GM12878 (cell line): ENCODE data around the gene KRIT1. TPM values are rescaled to one million over a fixed set of nuclear protein-coding genes. Genes with fewer than 3 reads are reported as not detected.

Source experiments
- BACH1 ChIP-seq: fragments of 450-650 bp; IDR thresholded peaks from 2 replicates; pipeline ENCODE4 v1.6.1; 2017; ENCODE audit warnings: mild to moderate bottlenecking, borderline replicate concordance
- BCL11A ChIP-seq: IDR thresholded peaks from 2 replicates; pipeline ENCODE4 v1.6.1; 2011; ENCODE audit warnings: low read depth, low read length
- BRCA1 ChIP-seq: IDR thresholded peaks from 2 replicates; pipeline ENCODE4 v1.6.1; 2011; ENCODE audit warnings: low read depth, low read length, improper control_type of control experiment
- MYB ChIP-seq: fragments of 150-350 bp; IDR thresholded peaks from 2 replicates; pipeline ENCODE4 v1.6.1; 2014; ENCODE audit warnings: mild to moderate bottlenecking, low read depth, low read length, borderline replicate concordance
- NFIC ChIP-seq: IDR thresholded peaks from 2 replicates; pipeline ENCODE4 v1.6.1; 2012; ENCODE audit warnings: low read depth, mild to moderate bottlenecking, inconsistent platforms, low read length, moderate library complexity
- NFYA ChIP-seq: IDR thresholded peaks from 2 replicates; pipeline ENCODE4 v1.6.1; 2011; ENCODE audit warnings: low read depth, mild to moderate bottlenecking, low read length, improper control_type of control experiment, borderline replicate concordance
- NR2C2 ChIP-seq: IDR thresholded peaks from 2 replicates; pipeline ENCODE4 v1.6.1; 2011; ENCODE audit warnings: borderline replicate concordance, low read depth; ENCODE audit not compliant: control insufficient read depth, insufficient read length
- RELA ChIP-seq: fragments of 450-650 bp; IDR thresholded peaks from 2 replicates; pipeline ENCODE4 v1.8.0; 2014; ENCODE audit warnings: borderline replicate concordance; ENCODE audit not compliant: partially characterized antibody
- RUNX3 ChIP-seq: IDR thresholded peaks from 2 replicates; pipeline ENCODE4 v1.6.1; 2012; ENCODE audit warnings: low read length, inconsistent platforms
- SIN3A ChIP-seq: IDR thresholded peaks from 2 replicates; pipeline ENCODE4 v1.6.1; 2012; ENCODE audit warnings: low read depth, low read length, improper control_type of control experiment
- SREBF1 ChIP-seq: IDR thresholded peaks from 2 replicates; pipeline ENCODE4 v1.6.1; 2012; ENCODE audit warnings: mild to moderate bottlenecking, low read length
- STAT3 ChIP-seq: IDR thresholded peaks from 2 replicates; pipeline ENCODE4 v1.6.1; 2011; ENCODE audit warnings: low read depth, low read length, improper control_type of control experiment
- ZZZ3 ChIP-seq: IDR thresholded peaks from 2 replicates; pipeline ENCODE4 v1.6.1; 2011; ENCODE audit warnings: low read depth; ENCODE audit not compliant: control insufficient read depth, insufficient read length
- polyA plus RNA-seq, 11 experiments: library from polyadenylated mRNA; depleted of rRNA in 4 of 11; unstranded in 6 of 11; stranded (reverse) in 5 of 11; fragments of >200 nt; fragmentation: Nextera tagmentation in 4 of 11; fragmentation: Illumina TruSeq in 1 of 11; extraction: Ambion mirVana in 4 of 11; extraction: Trizol in 1 of 11; gene quantifications; 1 replicate in 1 of 11; 2 replicates in 10 of 11; pipeline versions ENCODE4 v1.2.1 to v1.2.3, GENCODE V29; 2011 to 2016; ENCODE audit warnings: inconsistent platforms in 2 of 11, missing spikeins in 2 of 11, low read depth in 1 of 11
- total RNA-seq, 4 experiments: library from RNA; depleted of rRNA in 3 of 4; stranded (reverse); fragments of >200 nt in 3 of 4; fragmentation: Illumina TruSeq in 1 of 4; extraction: Trizol in 1 of 4; gene quantifications; 2 replicates each; pipeline versions ENCODE4 v1.2.1 to v1.2.3, GENCODE V29; 2013 to 2021
- TF ChIP-seq, protein P1 (sequence below): fragments of 450-650 bp; conservative IDR thresholded peaks from 2 replicates; pipeline ENCODE4 v1.6.1; 2017; ENCODE audit warnings: mild to moderate bottlenecking, moderate library complexity
- TF ChIP-seq, protein P2 (sequence below): fragments of 450-650 bp; IDR thresholded peaks from 2 replicates; pipeline ENCODE4 v1.6.1; 2016; ENCODE audit warnings: mild to moderate bottlenecking
- TF ChIP-seq, protein P3 (sequence below): IDR thresholded peaks from 2 replicates; pipeline ENCODE4 v1.6.1; 2012; ENCODE audit warnings: mild to moderate bottlenecking, low read depth, low read length
- TF ChIP-seq, protein P4 (sequence below): fragments of 450-650 bp; formaldehyde crosslinking; IDR thresholded peaks from 2 replicates; pipeline ENCODE4 v1.4.0; 2022; ENCODE audit warnings: mild to moderate bottlenecking, moderate library complexity
- TF ChIP-seq, protein P5 (sequence below): IDR thresholded peaks from 2 replicates; pipeline ENCODE4 v1.6.1; 2012; ENCODE audit warnings: low read depth, low read length, improper control_type of control experiment

The KRIT1 gene
- total and polyA plus RNA-seq, 10 of the 15 experiments (the other 5 are each of a cell fraction or from before 2014, with no cell fraction given) = 12.0 to 60.1 (median 27.0) TPM

DNA sequence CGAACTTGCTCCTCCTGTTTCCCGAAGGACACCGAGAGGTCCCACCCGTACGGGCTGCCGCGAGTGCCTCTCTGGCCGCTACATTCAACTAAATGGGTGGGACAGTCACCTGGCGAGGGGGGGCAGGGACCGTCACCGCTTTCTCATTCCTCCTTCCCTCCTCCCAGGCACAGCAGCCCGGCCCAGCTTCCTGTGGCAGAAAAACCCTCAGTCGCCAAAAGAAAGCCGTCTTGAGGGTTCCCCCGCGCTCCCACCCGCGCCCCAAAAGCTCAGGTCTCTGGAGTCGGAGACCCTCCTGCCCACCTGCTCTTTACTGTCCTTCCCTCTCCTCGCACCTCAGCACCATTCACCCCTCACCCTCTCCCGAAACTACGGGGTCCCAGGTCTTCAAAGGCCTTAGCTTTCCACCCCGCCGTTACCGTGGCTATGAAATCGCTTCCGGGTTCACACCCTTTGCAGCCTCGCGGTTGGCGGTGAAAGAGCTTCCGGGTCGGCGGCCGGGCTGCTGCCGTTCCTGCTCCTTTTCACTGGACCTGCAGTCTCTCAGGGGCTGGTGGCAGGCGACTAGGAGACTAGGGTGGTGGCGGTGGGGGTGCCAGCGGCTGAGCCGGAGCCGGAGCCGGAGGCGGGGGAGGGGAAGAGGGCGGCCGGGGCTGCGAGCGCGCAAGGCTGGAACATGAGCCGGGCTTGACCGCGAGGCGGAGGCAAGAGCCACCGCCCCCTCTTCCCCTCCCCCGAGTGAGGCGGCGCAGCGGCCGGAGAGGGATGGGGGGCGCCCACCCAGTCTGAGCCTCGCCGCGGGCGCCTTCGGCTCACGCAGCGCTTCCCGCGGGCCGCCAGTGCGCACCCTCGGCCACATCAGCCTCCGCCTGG is at the start of gene KRIT1, which contains the start of gene ANKIB1 (continued):
- TF ChIP-seq, protein P1, sequence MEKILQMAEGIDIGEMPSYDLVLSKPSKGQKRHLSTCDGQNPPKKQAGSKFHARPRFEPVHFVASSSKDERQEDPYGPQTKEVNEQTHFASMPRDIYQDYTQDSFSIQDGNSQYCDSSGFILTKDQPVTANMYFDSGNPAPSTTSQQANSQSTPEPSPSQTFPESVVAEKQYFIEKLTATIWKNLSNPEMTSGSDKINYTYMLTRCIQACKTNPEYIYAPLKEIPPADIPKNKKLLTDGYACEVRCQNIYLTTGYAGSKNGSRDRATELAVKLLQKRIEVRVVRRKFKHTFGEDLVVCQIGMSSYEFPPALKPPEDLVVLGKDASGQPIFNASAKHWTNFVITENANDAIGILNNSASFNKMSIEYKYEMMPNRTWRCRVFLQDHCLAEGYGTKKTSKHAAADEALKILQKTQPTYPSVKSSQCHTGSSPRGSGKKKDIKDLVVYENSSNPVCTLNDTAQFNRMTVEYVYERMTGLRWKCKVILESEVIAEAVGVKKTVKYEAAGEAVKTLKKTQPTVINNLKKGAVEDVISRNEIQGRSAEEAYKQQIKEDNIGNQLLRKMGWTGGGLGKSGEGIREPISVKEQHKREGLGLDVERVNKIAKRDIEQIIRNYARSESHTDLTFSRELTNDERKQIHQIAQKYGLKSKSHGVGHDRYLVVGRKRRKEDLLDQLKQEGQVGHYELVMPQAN = peak; percentile 44
- TF ChIP-seq NFYA (no peak), SIN3A (0 out of 2 replicates have a peak, but pooled peaks have one; percentile 36), STAT3 (no peak), RUNX3 (peak; percentile 84), BCL11A (no peak), RELA (peak; percentile 47), SREBF1 (peak; percentile 77), BACH1 (no peak; the same call in 1 of the 2 replicates), NFIC (no peak), MYB (no peak), NR2C2 (peak; percentile 83), ZZZ3 (no peak), BRCA1 (no peak)
- TF ChIP-seq, protein P2, sequence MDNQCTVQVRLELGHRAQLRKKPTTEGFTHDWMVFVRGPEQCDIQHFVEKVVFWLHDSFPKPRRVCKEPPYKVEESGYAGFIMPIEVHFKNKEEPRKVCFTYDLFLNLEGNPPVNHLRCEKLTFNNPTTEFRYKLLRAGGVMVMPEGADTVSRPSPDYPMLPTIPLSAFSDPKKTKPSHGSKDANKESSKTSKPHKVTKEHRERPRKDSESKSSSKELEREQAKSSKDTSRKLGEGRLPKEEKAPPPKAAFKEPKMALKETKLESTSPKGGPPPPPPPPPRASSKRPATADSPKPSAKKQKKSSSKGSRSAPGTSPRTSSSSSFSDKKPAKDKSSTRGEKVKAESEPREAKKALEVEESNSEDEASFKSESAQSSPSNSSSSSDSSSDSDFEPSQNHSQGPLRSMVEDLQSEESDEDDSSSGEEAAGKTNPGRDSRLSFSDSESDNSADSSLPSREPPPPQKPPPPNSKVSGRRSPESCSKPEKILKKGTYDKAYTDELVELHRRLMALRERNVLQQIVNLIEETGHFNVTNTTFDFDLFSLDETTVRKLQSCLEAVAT = peak; percentile 90
- TF ChIP-seq, protein P3, sequence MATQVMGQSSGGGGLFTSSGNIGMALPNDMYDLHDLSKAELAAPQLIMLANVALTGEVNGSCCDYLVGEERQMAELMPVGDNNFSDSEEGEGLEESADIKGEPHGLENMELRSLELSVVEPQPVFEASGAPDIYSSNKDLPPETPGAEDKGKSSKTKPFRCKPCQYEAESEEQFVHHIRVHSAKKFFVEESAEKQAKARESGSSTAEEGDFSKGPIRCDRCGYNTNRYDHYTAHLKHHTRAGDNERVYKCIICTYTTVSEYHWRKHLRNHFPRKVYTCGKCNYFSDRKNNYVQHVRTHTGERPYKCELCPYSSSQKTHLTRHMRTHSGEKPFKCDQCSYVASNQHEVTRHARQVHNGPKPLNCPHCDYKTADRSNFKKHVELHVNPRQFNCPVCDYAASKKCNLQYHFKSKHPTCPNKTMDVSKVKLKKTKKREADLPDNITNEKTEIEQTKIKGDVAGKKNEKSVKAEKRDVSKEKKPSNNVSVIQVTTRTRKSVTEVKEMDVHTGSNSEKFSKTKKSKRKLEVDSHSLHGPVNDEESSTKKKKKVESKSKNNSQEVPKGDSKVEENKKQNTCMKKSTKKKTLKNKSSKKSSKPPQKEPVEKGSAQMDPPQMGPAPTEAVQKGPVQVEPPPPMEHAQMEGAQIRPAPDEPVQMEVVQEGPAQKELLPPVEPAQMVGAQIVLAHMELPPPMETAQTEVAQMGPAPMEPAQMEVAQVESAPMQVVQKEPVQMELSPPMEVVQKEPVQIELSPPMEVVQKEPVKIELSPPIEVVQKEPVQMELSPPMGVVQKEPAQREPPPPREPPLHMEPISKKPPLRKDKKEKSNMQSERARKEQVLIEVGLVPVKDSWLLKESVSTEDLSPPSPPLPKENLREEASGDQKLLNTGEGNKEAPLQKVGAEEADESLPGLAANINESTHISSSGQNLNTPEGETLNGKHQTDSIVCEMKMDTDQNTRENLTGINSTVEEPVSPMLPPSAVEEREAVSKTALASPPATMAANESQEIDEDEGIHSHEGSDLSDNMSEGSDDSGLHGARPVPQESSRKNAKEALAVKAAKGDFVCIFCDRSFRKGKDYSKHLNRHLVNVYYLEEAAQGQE = no peak
- TF ChIP-seq, protein P4, sequence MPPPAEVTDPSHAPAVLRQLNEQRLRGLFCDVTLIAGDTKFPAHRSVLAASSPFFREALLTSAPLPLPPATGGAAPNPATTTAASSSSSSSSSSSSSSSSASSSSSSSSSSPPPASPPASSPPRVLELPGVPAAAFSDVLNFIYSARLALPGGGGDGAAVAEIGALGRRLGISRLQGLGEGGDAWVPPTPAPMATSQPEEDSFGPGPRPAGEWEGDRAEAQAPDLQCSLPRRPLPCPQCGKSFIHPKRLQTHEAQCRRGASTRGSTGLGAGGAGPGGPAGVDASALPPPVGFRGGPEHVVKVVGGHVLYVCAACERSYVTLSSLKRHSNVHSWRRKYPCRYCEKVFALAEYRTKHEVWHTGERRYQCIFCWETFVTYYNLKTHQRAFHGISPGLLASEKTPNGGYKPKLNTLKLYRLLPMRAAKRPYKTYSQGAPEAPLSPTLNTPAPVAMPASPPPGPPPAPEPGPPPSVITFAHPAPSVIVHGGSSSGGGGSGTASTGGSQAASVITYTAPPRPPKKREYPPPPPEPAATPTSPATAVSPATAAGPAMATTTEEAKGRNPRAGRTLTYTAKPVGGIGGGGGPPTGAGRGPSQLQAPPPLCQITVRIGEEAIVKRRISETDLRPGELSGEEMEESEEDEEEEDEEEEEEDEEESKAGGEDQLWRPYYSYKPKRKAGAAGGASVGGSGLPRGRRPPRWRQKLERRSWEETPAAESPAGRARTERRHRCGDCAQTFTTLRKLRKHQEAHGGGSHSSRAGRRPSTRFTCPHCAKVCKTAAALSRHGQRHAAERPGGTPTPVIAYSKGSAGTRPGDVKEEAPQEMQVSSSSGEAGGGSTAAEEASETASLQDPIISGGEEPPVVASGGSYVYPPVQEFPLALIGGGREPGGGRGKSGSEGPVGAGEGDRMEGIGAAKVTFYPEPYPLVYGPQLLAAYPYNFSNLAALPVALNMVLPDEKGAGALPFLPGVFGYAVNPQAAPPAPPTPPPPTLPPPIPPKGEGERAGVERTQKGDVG = no peak
- TF ChIP-seq, protein P5, sequence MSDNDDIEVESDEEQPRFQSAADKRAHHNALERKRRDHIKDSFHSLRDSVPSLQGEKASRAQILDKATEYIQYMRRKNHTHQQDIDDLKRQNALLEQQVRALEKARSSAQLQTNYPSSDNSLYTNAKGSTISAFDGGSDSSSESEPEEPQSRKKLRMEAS = peak; percentile 55; the same call in 1 of the 2 replicates
